Embryonic facial prominence (tissue), 1 donor: Measurements from ENCODE around the gene MYADML2.

Experiments used
- DNase-seq: peaks from one replicate; pipeline ENCODE4 v3.0.0-alpha.2; 2016; ENCODE audit errors: extremely low spot score

MYADML2 gene

GRCh38 chr17:81939218-81939617 is 7.8 kb downstream of the MYADML2 start:
- DNase-seq, result no peak

- DNase-seq, result no peak
These were observed 11.3 kb downstream of the MYADML2 start for GRCh38 chr17:81935709-81936084.

- no peak for DNase-seq
These were observed 12.0 kb downstream of the MYADML2 start for GRCh38 chr17:81934850-81935708.

- DNase-seq, result no peak
These were observed 12.8 kb downstream of the MYADML2 start for GRCh38 chr17:81934098-81934757.

- DNase-seq, result no peak
These were observed 13.8 kb downstream of the MYADML2 start for GRCh38 chr17:81933178-81933699.

GRCh38 chr17:81932333-81932983 is 14.6 kb downstream of the MYADML2 start:
- no peak for DNase-seq

- no peak for DNase-seq
These were observed 15.3 kb downstream of the MYADML2 start for GRCh38 chr17:81931557-81932332.

- DNase-seq, result no peak
These were observed 15.9 kb downstream of the MYADML2 start for GRCh38 chr17:81931189-81931556.

- DNase-seq, result no peak
These were observed 16.6 kb downstream of the MYADML2 start for GRCh38 chr17:81930142-81931125.

GRCh38 chr17:81929253-81930141 is 17.5 kb downstream of the MYADML2 start:
- DNase-seq, result no peak

- DNase-seq, result no peak
These were observed 18.3 kb downstream of the MYADML2 start for GRCh38 chr17:81928544-81929252.

- peak; percentile 88 for DNase-seq
These were observed 19.1 kb downstream of the MYADML2 start, which contains the start of gene MAFG for GRCh38 chr17:81927653-81928543. Gene MAFG, minus strand, starts transcription at chr17:81927735. Its CDS starts 4,550 bp downstream, at chr17:81923185.

- DNase-seq, result no peak
These were observed 19.8 kb downstream of the MYADML2 start for GRCh38 chr17:81927152-81927652.

GRCh38 chr17:81926451-81927151 is 20.4 kb downstream of the MYADML2 start:
- no peak for DNase-seq

GRCh38 chr17:81925860-81926450 is 21.1 kb downstream of the MYADML2 start:
- DNase-seq, result no peak
